Mucosa of descending colon (tissue), 3 donors: Measurements from ENCODE around the gene CBX8. TPM values are rescaled to one million over a fixed set of nuclear protein-coding genes. Genes with fewer than 3 reads are reported as not detected.

Experiments
- ATAC-seq: fragments of 200-7000 bp; cut with Tn5 transposase; one replicate; pipeline ENCODE4 v1.9.1; 2020; ENCODE audit warnings: mild to moderate bottlenecking, moderate library complexity
- DNase-seq, 3 donors: peaks; one replicate each; pipeline ENCODE4 v3.0.0-alpha.2; 2020
- H3K36me3 ChIP-seq: fragments of 200-600 bp; one replicate; pipeline ENCODE4 v1.8.0; 2021; ENCODE audit warnings: low read depth, mild to moderate bottlenecking
- H3K4me1 ChIP-seq: fragments of 200-600 bp; one replicate; pipeline ENCODE4 v1.8.0; 2021; ENCODE audit warnings: low read depth, mild to moderate bottlenecking
- H3K4me3 ChIP-seq: fragments of 200-600 bp; one replicate; pipeline ENCODE4 v1.8.0; 2021; ENCODE audit warnings: mild to moderate bottlenecking
- H3K9me3 ChIP-seq: fragments of 200-600 bp; one replicate; pipeline ENCODE4 v1.8.0; 2021; ENCODE audit warnings: mild to moderate bottlenecking
- CTCF ChIP-seq: fragments of 200-600 bp; IDR thresholded peaks from one replicate; pipeline ENCODE4 v1.8.0; 2022; ENCODE audit warnings: antibody characterized with exemption, mild to moderate bottlenecking
- intact Hi-C, 2 donors: fragments of 100-400 bp; cut with DNase I in 1 of 2; cut with micrococcal nuclease in 1 of 2; formaldehyde crosslinking; loops; one replicate each; pipeline versions ENCODE4 v1.11.0 to v1.11.1; 2022; cut with DNase I, micrococcal nuclease
- total RNA-seq, 3 donors: library from RNA; stranded (reverse); fragmentation: NEBNext Ultra II Directional in 2 of 3; extraction: Animal tissue kit (Norgen Biotek cat#: 25700) in 2 of 3; gene quantifications; one replicate each; pipeline versions ENCODE4 v1.2.1 to v1.2.4, GENCODE V29; 2021 to 2023
- donor health status: DM: no; HTN: no; CAD: no; lungs with moderate emphysema.
- donor health status: DM: no; HTN: no; CAD: no.
- donor health status: DM: no; HTN: yes; CAD: no.

The CBX8 gene
- total RNA-seq, 3 donors from 2014 or later, result 3.4 to 4.7 (median 4.0) TPM

GRCh38 chr17:79801156-79802038, 4.5 kb upstream of the CBX8 start:
- Histone ChIP-seq H3K9me3 (no peaks in the 10 kb centered on the region), H3K4me1 (peaks cover 51% of the 10 kb centered on the region), H3K4me3 (no peak overlapping the region), H3K36me3 (peaks cover 3% of the 10 kb centered on the region)
- TF ChIP-seq CTCF, result no peak
- intact Hi-C loops, result loop anchor here in 1 of 2 donors (10.0 kb wide), 1 partner anchor 193 kb away; no protein-coding TSS in a partner anchor
- no peak for ATAC-seq
- DNase-seq, result peak in 2 of 3 donors; percentile 70

DNA sequence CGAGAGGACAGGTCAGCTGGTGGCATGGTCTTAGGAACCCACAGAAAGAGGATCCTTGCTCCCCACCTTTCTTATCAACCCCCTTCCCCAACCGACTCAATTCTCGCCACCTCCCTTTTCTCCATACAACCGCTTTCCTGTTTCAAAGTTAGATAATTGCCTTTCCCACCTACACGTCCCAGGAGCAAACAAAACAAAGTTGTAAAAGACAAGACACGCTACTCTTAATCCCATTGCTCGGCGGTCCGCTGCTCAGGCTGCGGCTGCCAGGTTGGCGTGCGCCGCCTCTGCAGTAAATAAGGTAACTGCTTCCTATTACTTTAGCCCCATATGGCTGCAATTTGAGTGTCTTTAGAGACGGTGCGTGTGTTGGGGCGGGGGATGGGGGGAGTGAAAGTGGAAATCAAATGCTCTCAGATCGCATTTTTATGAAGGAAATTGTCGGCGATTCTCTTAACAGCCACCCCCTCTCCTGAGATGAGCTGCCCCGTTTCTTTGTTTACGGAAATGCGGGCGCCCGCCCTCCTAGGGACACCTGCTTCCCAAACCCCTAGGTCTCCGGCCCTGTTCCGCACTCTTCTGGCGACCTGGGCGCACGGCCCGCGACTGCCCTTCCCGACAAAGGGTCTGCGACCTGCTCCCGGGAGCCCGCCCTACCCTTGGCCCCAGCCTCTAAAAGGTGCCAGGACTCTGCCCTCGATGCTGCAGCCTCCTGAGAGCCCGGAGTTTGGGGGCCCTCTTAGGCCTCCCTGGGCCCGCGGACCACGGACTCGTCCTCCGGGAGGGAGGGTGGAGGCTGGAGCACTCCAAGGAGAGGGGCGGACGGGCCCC, 3.7 kb upstream of the CBX8 start:
- Histone ChIP-seq H3K4me3 (no peak overlapping the region), H3K9me3 (no peaks in the 10 kb centered on the region), H3K4me1 (peaks cover 57% of the 10 kb centered on the region), H3K36me3 (peaks cover 3% of the 10 kb centered on the region)
- ATAC-seq (peak; percentile 14), DNase-seq (peak in 2 of 3 donors; percentile 68 to 73)
- TF ChIP-seq CTCF, result no peak
- intact Hi-C loops, result loop anchor here in 1 of 2 donors (10.0 kb wide), 1 partner anchor 194 kb away; no protein-coding TSS in a partner anchor

- Histone ChIP-seq H3K9me3 (no peaks in the 10 kb centered on the region), H3K36me3 (peaks cover 3% of the 10 kb centered on the region), H3K4me1 (peaks cover 55% of the 10 kb centered on the region), H3K4me3 (no peak overlapping the region)
- intact Hi-C loops, result loop anchor here in 1 of 2 donors (10.0 kb wide), 1 partner anchor 195 kb away; no protein-coding TSS in a partner anchor
- ATAC-seq (no peak), DNase-seq (peak in 1 of 3 donors; percentile 40)
- no peak for TF ChIP-seq CTCF
Measured at GRCh38 chr17:79799538-79800324, 2.9 kb upstream of the CBX8 start.

GRCh38 chr17:79799174-79799537, 2.3 kb upstream of the CBX8 start:
- H3K36me3 ChIP-seq, result peaks cover 3% of the 10 kb centered on the region
- no peak overlapping the region for H3K4me3 ChIP-seq
- H3K4me1 ChIP-seq, result peaks cover 50% of the 10 kb centered on the region
- no peak for ATAC-seq
- intact Hi-C loops, result no loop called here
- H3K9me3 ChIP-seq, result no peaks in the 10 kb centered on the region
- peak in 1 of 3 donors; percentile 43 for DNase-seq
- no peak for TF ChIP-seq CTCF
